ENCODE data around the gene CFAP77.

Gene CFAP77

DNA sequence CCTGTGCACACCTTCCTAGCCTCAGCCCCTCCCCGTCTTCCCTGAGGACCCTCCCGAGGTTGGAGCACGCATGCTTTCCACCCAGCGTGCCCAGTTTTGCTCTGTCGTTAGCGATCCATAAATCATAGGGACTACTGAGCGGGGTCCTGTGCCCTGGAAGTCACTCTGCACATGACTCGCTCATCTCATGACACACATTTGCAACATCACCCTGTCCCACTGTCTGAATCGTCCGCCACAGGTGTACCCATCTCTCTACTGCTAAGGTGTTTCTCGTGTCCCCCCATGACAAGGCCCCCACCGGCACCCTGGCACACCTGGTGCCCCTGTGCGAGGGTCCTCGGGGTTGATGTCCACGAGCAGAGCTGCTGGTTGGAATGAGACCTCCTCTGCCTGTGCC is 103.4 kb downstream of the CFAP77 start:
- TF ChIP-seq POLR2A (IDR thresholded peaks at IDR 0.05; ENCODE audit: low read depth, low read length) (no peak), POLR2AphosphoS5 (IDR thresholded peaks at IDR 0.05; ENCODE audit: low read depth, low read length) (no peak), TAF1 (IDR thresholded peaks at IDR 0.05; ENCODE audit: borderline replicate concordance, low read depth, low read length) (no peak)
- DNase-seq (ENCODE audit: insufficient read length) (no peak), FAIRE-seq (no peak)

DNA sequence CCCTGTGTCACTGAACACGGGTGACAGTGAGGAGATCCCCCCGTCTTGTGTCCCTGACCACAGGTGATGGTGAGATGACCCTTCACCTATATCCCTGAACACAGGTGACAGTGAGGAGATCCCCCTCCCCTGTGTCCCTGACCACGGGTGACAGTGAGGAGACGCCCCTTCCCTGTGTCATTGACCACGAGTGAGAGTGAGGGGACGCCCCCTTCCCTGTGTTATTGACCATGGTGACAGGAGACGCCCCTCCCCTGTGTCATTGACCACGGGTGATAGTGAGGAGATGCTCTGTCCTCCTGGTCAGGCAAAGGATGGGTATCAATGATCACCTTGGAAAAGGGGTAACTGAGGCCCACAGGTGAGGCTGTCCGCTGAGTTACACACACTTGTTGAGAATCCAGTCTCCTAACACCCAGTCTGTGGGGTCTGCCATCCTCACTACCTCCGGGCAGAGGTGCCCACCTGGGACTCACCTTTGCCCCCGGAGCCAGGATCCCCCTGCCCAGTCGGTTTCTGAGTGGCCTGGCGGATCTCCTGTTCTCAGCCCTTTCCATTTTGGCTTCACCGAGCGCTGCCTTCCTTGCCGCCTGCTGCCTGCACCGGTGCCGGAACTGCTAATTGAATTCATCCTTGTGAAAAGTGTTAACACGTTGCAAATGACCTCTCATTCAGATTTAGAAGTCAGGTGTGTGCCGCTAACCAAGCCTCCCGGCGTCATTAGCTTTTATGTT is 104.2 kb downstream of the CFAP77 start:
- DNase-seq (ENCODE audit: insufficient read length): no peak
- TF ChIP-seq POLR2AphosphoS5 (IDR thresholded peaks at IDR 0.05; ENCODE audit: low read depth, low read length) (no peak), TAF1 (IDR thresholded peaks at IDR 0.05; ENCODE audit: borderline replicate concordance, low read depth, low read length) (no peak), POLR2A (IDR thresholded peaks at IDR 0.05; ENCODE audit: low read depth, low read length) (no peak)
- no peak for FAIRE-seq

GRCh38 chr9:132514821-132515220 is 104.8 kb downstream of the CFAP77 start:
- no peak for FAIRE-seq
- DNase-seq (ENCODE audit: insufficient read length): no peak
- TF ChIP-seq TAF1 (IDR thresholded peaks at IDR 0.05; ENCODE audit: borderline replicate concordance, low read depth, low read length) (no peak), POLR2AphosphoS5 (IDR thresholded peaks at IDR 0.05; ENCODE audit: low read depth, low read length) (no peak), POLR2A (IDR thresholded peaks at IDR 0.05; ENCODE audit: low read depth, low read length) (no peak)

DNA sequence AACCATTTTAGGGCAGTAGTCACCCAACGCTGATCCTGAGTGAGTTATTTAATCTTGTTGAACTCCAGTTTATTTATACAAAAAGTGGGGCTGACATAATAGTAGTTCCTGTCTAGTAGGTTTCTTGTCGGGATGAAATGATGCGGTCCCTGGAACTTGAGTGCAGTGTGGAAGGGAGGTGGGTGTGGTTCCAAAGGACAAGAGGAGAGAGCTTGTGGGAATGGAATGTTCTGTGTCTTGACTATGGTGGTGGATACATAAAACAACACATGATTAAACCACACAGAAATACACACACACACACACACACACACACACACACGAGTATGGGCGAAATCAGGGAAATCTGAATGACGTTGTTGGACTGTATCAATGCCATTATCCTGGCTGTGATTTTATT is 106.3 kb downstream of the CFAP77 start:
- FAIRE-seq: no peak
- no peak for DNase-seq (ENCODE audit: insufficient read length)
- TF ChIP-seq POLR2AphosphoS5 (IDR thresholded peaks at IDR 0.05; ENCODE audit: low read depth, low read length) (no peak), POLR2A (IDR thresholded peaks at IDR 0.05; ENCODE audit: low read depth, low read length) (no peak), TAF1 (IDR thresholded peaks at IDR 0.05; ENCODE audit: borderline replicate concordance, low read depth, low read length) (no peak)

DNA sequence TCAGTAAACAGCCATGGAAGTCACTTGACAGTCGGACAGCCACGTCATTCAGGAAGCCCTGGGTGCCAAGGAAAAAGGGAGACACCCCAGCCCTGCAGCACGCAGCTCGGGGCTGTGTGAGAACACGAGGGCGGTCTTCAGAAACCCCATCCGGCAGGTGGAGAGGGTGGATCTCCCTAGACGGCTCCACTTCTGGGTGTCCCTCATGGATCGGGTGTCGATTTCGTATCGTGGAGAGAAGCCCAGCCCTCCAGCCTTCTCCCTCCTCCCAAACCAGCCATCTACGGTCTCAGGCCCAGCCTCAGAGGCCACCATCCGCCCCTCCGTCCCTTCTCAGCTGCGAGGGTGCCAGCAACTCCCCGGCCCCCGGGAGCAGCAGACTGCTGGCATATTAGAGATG is 106.9 kb downstream of the CFAP77 start:
- no peak for FAIRE-seq
- TF ChIP-seq TAF1 (IDR thresholded peaks at IDR 0.05; ENCODE audit: borderline replicate concordance, low read depth, low read length): no peak
- no peak for TF ChIP-seq POLR2AphosphoS5 (IDR thresholded peaks at IDR 0.05; ENCODE audit: low read depth, low read length)
- no peak for TF ChIP-seq POLR2A (IDR thresholded peaks at IDR 0.05; ENCODE audit: low read depth, low read length)
- no peak for DNase-seq (ENCODE audit: insufficient read length)

DNA sequence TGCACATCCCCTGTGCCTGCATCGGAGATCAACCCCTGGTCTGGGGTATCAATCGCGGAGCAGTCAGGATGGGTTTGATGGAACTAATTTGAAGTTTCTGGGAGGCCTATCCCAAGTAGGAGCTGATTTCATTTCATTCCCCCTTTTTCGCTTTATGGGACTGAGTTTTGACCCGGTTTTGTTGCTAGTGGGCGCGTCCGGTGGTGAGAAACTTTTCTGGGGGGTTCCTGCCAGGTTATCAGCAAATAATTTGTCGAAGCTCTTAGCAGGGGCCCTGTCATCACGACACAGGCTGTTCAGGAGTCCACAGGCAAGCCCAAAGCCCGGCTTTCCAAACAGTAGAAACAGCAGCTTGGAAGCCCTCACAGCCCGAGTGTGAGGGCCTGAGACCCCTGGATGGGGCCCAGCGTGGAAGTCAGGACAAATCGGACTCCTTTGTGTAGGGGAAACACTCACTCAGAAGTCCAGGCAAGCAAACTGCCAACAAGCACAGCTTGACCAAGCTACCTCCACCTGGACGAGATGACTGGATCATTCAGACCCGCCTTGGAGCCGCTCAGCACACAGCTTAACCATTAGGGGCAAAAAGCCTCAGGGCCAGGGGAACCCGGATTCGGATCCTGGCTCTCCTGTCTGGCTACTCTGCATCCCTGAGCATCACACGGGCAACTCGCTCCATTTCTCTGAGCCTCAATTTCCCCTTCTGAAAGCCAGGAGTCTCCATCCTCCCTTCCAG is 108.0 kb downstream of the CFAP77 start:
- FAIRE-seq: no peak
- DNase-seq (ENCODE audit: insufficient read length): no peak
- TF ChIP-seq POLR2A (IDR thresholded peaks at IDR 0.05; ENCODE audit: low read depth, low read length) (no peak), TAF1 (IDR thresholded peaks at IDR 0.05; ENCODE audit: borderline replicate concordance, low read depth, low read length) (no peak), POLR2AphosphoS5 (IDR thresholded peaks at IDR 0.05; ENCODE audit: low read depth, low read length) (no peak)

- FAIRE-seq (no peak), DNase-seq (ENCODE audit: insufficient read length) (no peak)
- no peak for TF ChIP-seq POLR2AphosphoS5 (IDR thresholded peaks at IDR 0.05; ENCODE audit: low read depth, low read length)
- TF ChIP-seq POLR2A (IDR thresholded peaks at IDR 0.05; ENCODE audit: low read depth, low read length): no peak
- TF ChIP-seq TAF1 (IDR thresholded peaks at IDR 0.05; ENCODE audit: borderline replicate concordance, low read depth, low read length): no peak
Observed at GRCh38 chr9:132518626-132519025, 108.6 kb downstream of the CFAP77 start.

- FAIRE-seq (no peak), DNase-seq (ENCODE audit: insufficient read length) (no peak)
- no peak for TF ChIP-seq POLR2AphosphoS5 (IDR thresholded peaks at IDR 0.05; ENCODE audit: low read depth, low read length)
- no peak for TF ChIP-seq TAF1 (IDR thresholded peaks at IDR 0.05; ENCODE audit: borderline replicate concordance, low read depth, low read length)
- TF ChIP-seq POLR2A (IDR thresholded peaks at IDR 0.05; ENCODE audit: low read depth, low read length): no peak
Observed at GRCh38 chr9:132519033-132519432, 109.0 kb downstream of the CFAP77 start.

GRCh38 chr9:132520612-132521011 is 110.6 kb downstream of the CFAP77 start:
- TF ChIP-seq POLR2A (IDR thresholded peaks at IDR 0.05; ENCODE audit: low read depth, low read length) (no peak), TAF1 (IDR thresholded peaks at IDR 0.05; ENCODE audit: borderline replicate concordance, low read depth, low read length) (no peak), POLR2AphosphoS5 (IDR thresholded peaks at IDR 0.05; ENCODE audit: low read depth, low read length) (no peak)
- FAIRE-seq: no peak

DNA sequence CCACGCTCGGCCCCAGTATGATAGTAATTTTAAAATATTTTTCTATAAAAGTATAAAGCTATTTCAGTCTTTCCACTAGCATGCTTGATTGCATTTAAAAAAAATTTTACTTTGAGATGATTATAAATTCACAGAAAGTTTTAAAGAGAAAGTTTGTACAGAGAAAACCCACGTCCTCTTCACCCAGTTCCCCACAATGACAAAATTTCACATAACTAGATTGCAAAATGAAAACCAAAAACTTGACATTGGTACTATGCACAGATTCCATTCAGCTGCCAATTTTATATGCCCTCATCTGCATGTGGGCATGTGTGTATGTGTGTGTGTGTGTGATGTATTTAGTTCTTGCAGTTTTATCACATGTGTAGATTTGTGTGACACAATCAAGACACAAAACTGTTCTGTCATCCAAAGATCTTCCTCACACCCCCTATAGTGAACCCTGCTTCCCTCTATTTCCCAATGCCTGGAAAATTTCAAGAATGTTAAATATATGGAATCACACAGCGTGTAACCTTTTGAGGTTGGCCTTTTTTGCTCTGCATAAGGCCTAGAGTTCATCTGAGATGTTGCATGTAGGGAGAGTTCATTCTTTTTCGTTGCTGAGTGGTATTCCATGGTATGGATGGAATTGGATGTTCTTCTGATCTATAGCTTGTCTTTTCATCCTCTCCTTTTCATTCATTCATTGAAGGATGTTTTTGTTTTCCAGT is 115.5 kb downstream of the CFAP77 start:
- FAIRE-seq: no peak
- no peak for TF ChIP-seq POLR2A (IDR thresholded peaks at IDR 0.05; ENCODE audit: low read depth, low read length)
- DNase-seq (ENCODE audit: insufficient read length): no peak

More at GRCh38 chr9:132520612-132521011, 110.6 kb downstream of the CFAP77 start:
- no peak for DNase-seq (ENCODE audit: insufficient read length)

DNA sequence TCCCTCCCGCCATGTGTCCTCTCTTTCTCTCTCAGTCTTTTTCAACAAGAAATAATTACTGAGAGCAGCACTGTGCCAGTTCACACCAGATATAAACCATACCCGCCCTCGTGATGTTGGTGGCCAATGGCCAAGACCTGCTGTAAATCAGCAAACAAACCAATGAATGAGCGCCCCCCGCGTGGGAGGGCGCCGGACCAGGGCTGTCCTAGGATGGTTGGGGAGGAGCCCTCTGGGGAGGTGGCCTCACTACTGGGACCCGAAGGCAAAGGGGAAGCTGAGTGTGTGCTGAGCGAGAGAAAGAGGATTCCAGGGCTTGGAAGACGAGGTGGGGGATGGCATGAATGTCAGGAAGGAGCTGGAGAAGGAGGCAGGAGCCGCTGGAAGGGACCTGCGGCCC is 121.2 kb downstream of the CFAP77 start:
- TF ChIP-seq POLR2AphosphoS5 (IDR thresholded peaks at IDR 0.05; ENCODE audit: low read depth, low read length) (no peak), TAF1 (IDR thresholded peaks at IDR 0.05; ENCODE audit: borderline replicate concordance, low read depth, low read length) (no peak), POLR2A (IDR thresholded peaks at IDR 0.05; ENCODE audit: low read depth, low read length) (no peak)
- DNase-seq (ENCODE audit: insufficient read length): no peak
- no peak for FAIRE-seq

Measured in GM12892 (cell line).